WI38 (cell line): Measurements from ENCODE around the gene GPAT3.

Experiments used
- H3K4me3 ChIP-seq: 2 replicates; pipeline ENCODE4 v1.5.1; 2011; ENCODE audit warnings: low read depth, mild to moderate bottlenecking, control low read depth, low read length
- CTCF ChIP-seq: IDR thresholded peaks from 2 replicates; pipeline ENCODE4 v1.5.1; 2012; ENCODE audit warnings: low read depth, mild to moderate bottlenecking, control low read depth, low read length

Gene GPAT3

GRCh38 chr4:83556006-83556707 lies 20.2 kb downstream of the GPAT3 start:
- H3K4me3 ChIP-seq = no peak overlapping the region
- no peak for TF ChIP-seq CTCF

GRCh38 chr4:83556816-83557215 lies 20.9 kb downstream of the GPAT3 start:
- TF ChIP-seq CTCF = no peak
- no peak overlapping the region for H3K4me3 ChIP-seq

- no peak overlapping the region for H3K4me3 ChIP-seq
- no peak for TF ChIP-seq CTCF
These were observed 22.2 kb downstream of the GPAT3 start for GRCh38 chr4:83558059-83558653.

- no peak for TF ChIP-seq CTCF
These were observed 22.8 kb downstream of the GPAT3 start for GRCh38 chr4:83558680-83559079.

GRCh38 chr4:83560523-83560922 lies 24.6 kb downstream of the GPAT3 start:
- TF ChIP-seq CTCF = no peak
- no peak overlapping the region for H3K4me3 ChIP-seq

More at GRCh38 chr4:83558680-83559079, 22.8 kb downstream of the GPAT3 start:
- H3K4me3 ChIP-seq = no peak overlapping the region

- H3K4me3 ChIP-seq = no peak overlapping the region
- no peak for TF ChIP-seq CTCF
These were observed 25.5 kb downstream of the GPAT3 start for GRCh38 chr4:83561381-83561780.

- TF ChIP-seq CTCF = no peak
- H3K4me3 ChIP-seq = no peak overlapping the region
These were observed 28.1 kb downstream of the GPAT3 start for GRCh38 chr4:83563998-83564397.
